Measurements from ENCODE around the gene ENG. TPM values are rescaled to one million over a fixed set of nuclear protein-coding genes. Genes with fewer than 3 reads are reported as not detected.

ENG gene
- total and polyA plus RNA-seq, 2 of the 4 experiments (the other 2 are of a cell fraction): 3.6 to 83.3 TPM

DNA sequence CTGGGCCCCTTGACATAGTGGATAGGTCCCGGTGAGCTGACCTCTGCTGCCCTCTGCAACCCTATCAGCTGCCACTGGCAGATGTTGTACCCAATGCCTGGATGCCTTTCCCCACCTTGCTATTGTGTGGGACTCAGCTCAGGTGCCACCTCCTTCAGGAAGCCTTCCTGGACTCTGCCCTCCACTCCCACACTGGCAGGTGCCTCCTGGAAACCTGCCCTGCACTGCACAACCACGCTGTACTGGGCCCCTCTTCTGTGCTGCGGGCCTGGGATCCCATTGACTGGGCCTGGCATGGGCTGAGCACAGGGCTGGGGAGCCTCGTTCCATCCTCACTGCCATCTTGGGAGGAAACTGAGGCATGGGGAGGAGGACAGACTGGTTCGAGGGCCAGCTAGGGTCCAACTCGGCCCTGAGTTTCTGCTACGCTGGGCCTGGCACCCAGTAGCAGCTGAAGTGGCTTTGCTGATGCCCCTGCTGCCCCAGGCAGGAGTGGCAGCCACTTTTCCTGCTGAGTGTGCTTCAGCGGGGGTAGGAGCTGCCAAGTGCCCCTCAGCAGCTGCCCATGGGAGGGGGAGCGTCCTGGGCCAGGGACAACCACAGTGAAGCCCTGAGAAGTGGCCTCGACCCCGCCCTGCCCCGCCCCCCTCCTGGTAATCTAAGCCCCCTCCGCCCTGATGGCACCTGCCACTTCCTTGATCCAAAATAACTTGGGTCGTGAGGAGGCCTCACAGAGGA lies 21.7 kb upstream of the ENG start:
- peaks cover 24% of the 10 kb centered on the region for H3K4me1 ChIP-seq (ENCODE audit: control insufficient read depth, insufficient read depth, low read length)
- no peak overlapping the region for H2BK120ac ChIP-seq (ENCODE audit: low read depth, low read length)
- H2AK9ac ChIP-seq (replicated peaks; ENCODE audit: low read depth, low read length, poor library complexity): peak overlapping the region; percentile 95
- H3K14ac ChIP-seq (replicated peaks; ENCODE audit: low read depth, low read length): peak overlapping the region; percentile 48; the same call in 1 of the 2 replicates
- no peak overlapping the region; the same call in 1 of the 2 replicates for H4K91ac ChIP-seq (ENCODE audit: insufficient read depth, low read depth, low read length)
- no peak overlapping the region for H3K27ac ChIP-seq (ENCODE audit: insufficient read depth, low read length)
- peak overlapping the region; percentile 47 for H2AFZ ChIP-seq (replicated peaks; ENCODE audit: low read length, poor library complexity)
- H3K9me3 ChIP-seq (ENCODE audit: control insufficient read depth, insufficient read depth, low read length): no peaks in the 10 kb centered on the region
- in situ Hi-C loops (cut with MboI; ENCODE audit: low sequenced_read_pairs) (no loop called here), dilution Hi-C loops (cut with HindIII; ENCODE audit: low sequenced_read_pairs, unreplicated experiment) (no loop called here), intact Hi-C loops (cut with micrococcal nuclease) (no loop called here)
- H3K56ac ChIP-seq (ENCODE audit: extremely low read depth, insufficient read depth, low read length): no peak overlapping the region
- H3K18ac ChIP-seq (ENCODE audit: low read depth, low read length): no peak overlapping the region
- no peaks in the 10 kb centered on the region for H3K27me3 ChIP-seq (ENCODE audit: control insufficient read depth, insufficient read depth, low read length)
- 0 out of 2 replicates have a peak, but pooled peaks cover 3% of the 10 kb centered on the region for H4K20me1 ChIP-seq (ENCODE audit: insufficient read depth, low read length)
- H3K9me1 ChIP-seq (ENCODE audit: insufficient read depth, low read length): no peaks in the 10 kb centered on the region
- peaks cover 14% of the 10 kb centered on the region for H3K36me3 ChIP-seq (ENCODE audit: control insufficient read depth, insufficient read depth, low read length)
- ATAC-seq (ENCODE audit: low read depth) (no peak), DNase-seq (no peak)
- H3K79me1 ChIP-seq (ENCODE audit: low read depth in 1 of 2, low read length in 2 of 2): peaks cover 20 to 34% of the 10 kb centered on the region in 2 experiments; a peak in 3 of 4 replicates
- peak overlapping the region; percentile 69 for H3K4ac ChIP-seq (ENCODE audit: low read depth, low read length)
- 80% methylated on average over 5 of the region's 14 CpGs; no CpG with 5 or more reads in 1 of the 2 experiments for WGBS, 2 experiments (ENCODE audit: extremely low coverage in 2 of 2, insufficient read length in 1 of 2)
- no peak overlapping the region for H2BK20ac ChIP-seq (ENCODE audit: low read depth, low read length)
- H2AK5ac ChIP-seq (ENCODE audit: low read depth, low read length): peak overlapping the region; percentile 15
- H3K4me3 ChIP-seq (ENCODE audit: insufficient read depth, low read depth, low read length): no peak overlapping the region
- H3K9ac ChIP-seq (ENCODE audit: low read depth, low read length): no peak overlapping the region
- H3K4me2 ChIP-seq (ENCODE audit: low read depth, low read length): peak overlapping the region; percentile 27
- no peak overlapping the region for H2BK15ac ChIP-seq (ENCODE audit: low read depth, low read length)
- POLR2A ChIA-PET (ENCODE audit: unreplicated experiment): no interaction called here
- no TSS peak for BruUV-seq (replicated peaks)
- H4K8ac ChIP-seq (ENCODE audit: low read depth in 2 of 2, low read length in 2 of 2): no peak overlapping the region; a peak in 1 of 4 replicates
- CTCF ChIA-PET: interaction anchor here (1.4 kb wide), 1 partner anchor 33 kb away, joined by 3 read pairs; no protein-coding TSS in a partner anchor
- no peak overlapping the region for H3K23ac ChIP-seq (ENCODE audit: low read depth, low read length)
- no peak overlapping the region for H4K5ac ChIP-seq (ENCODE audit: low read depth, low read length)
- TF ChIP-seq NFE2L2 (IDR thresholded peaks at IDR 0.05; ENCODE audit: low read depth, low read length): no peak
- no peak overlapping the region for H2BK5ac ChIP-seq (ENCODE audit: low read depth, low read length, poor library complexity, severe bottlenecking)
